H1 (cell line): ENCODE results near the gene METRNL. TPM values are rescaled to one million over a fixed set of nuclear protein-coding genes. Genes with fewer than 3 reads are reported as not detected.
"Not testable (repeated sequence)": the region's sequence is repeated elsewhere in the genome, so short reads cannot be mapped to it uniquely, and the experiment has no call there.

ENCODE experiments used
- CTCF ChIA-PET: fragments of 300-600 bp; sonication (Branson Sonifier 250); formaldehyde crosslinking; loops from one replicate; lab custom pipeline; 2021; ENCODE audit not compliant: partially characterized antibody; lab: Charles Lee
- POLR2A ChIA-PET: fragments of 300-600 bp; sonication (Branson Sonifier 250); formaldehyde crosslinking; loops from one replicate; lab custom pipeline; 2021; ENCODE audit warnings: inconsistent platforms; ENCODE audit not compliant: partially characterized antibody; lab: Charles Lee
- DNase-seq, 2 experiments: peaks; one replicate each; pipeline versions ENCODE4 v3.0.0 to v3.0.0-alpha.2; 2010 to 2022; ENCODE audit warnings: low spot score in 2 of 2, low read depth in 1 of 2, mixed read lengths in 1 of 2
- FAIRE-seq: peaks from 2 replicates; lab custom pipeline; 2011; peaks lifted over from hg19 to GRCh38; lab: Jason Lieb, UNC
- H2AFZ ChIP-seq: 2 replicates; pipeline ENCODE4 v1.8.1; 2012; ENCODE audit warnings: low read length, inconsistent platforms
- H2AK5ac ChIP-seq: 2 replicates; pipeline ENCODE4 v1.6.1; 2013; ENCODE audit warnings: low read depth, low read length
- H2BK120ac ChIP-seq: replicated peaks from 2 replicates; pipeline ENCODE3; 2013; ENCODE audit warnings: low read depth, low read length, inconsistent platforms
- H2BK12ac ChIP-seq: 2 replicates; pipeline ENCODE4 v1.6.1; 2013; ENCODE audit warnings: low read depth, low read length
- H2BK15ac ChIP-seq: 2 replicates; pipeline ENCODE4 v1.6.1; 2013; ENCODE audit warnings: low read length
- H2BK20ac ChIP-seq: 2 replicates; pipeline ENCODE4 v1.6.1; 2013; ENCODE audit warnings: low read length
- H2BK5ac ChIP-seq: 2 replicates; pipeline ENCODE4 v1.6.1; 2013; ENCODE audit warnings: low read depth, low read length
- H3K14ac ChIP-seq: 2 replicates; pipeline ENCODE4 v1.6.1; 2013; ENCODE audit warnings: inconsistent platforms; ENCODE audit not compliant: insufficient read length
- H3K18ac ChIP-seq: 2 replicates; pipeline ENCODE4 v1.6.1; 2013; ENCODE audit warnings: low read length; ENCODE audit errors: extremely low read depth
- H3K23ac ChIP-seq: 2 replicates; pipeline ENCODE4 v1.6.1; 2013; ENCODE audit warnings: inconsistent platforms; ENCODE audit not compliant: insufficient read length
- H3K23me2 ChIP-seq: 2 replicates; pipeline ENCODE4 v1.6.1; 2013; ENCODE audit warnings: low read depth, low read length
- H3K27ac ChIP-seq: 2 replicates; pipeline ENCODE4 v1.6.1; 2011; ENCODE audit warnings: low read depth, low read length, inconsistent platforms
- H3K27me3 ChIP-seq, 4 experiments: replicated peaks in 1 of 4; 1 replicate in 1 of 4; 2 replicates in 3 of 4; pipeline versions ENCODE4 v1.6.1 to v1.8.1; 2011 to 2013; ENCODE audit warnings: low read length in 3 of 4, mild to moderate bottlenecking in 3 of 4, inconsistent platforms in 2 of 4, mixed read lengths in 2 of 4, moderate library complexity in 1 of 4; ENCODE audit not compliant: control insufficient read depth in 3 of 4, insufficient read depth in 3 of 4; ENCODE audit errors: extremely low read depth in 1 of 4
- H3K36me3 ChIP-seq, 4 experiments: 2 replicates each; pipeline versions ENCODE4 v1.6.1 to v1.8.1; 2011 to 2013; ENCODE audit warnings: mild to moderate bottlenecking in 4 of 4, low read length in 3 of 4, moderate library complexity in 2 of 4, control low read depth in 1 of 4, inconsistent platforms in 1 of 4; ENCODE audit not compliant: insufficient read depth in 4 of 4, control insufficient read depth in 2 of 4
- H3K4ac ChIP-seq: replicated peaks from 2 replicates; pipeline ENCODE3; 2013; ENCODE audit warnings: low read length, low read depth, mixed read lengths, inconsistent platforms; ENCODE audit not compliant: insufficient read length
- H3K4me1 ChIP-seq, 4 experiments: replicated peaks in 1 of 4; 1 replicate in 1 of 4; 2 replicates in 3 of 4; pipeline versions ENCODE4 v1.6.1 to v1.8.1; 2011 to 2013; ENCODE audit warnings: low read length in 3 of 4, inconsistent platforms in 2 of 4, mixed read lengths in 1 of 4; ENCODE audit not compliant: insufficient read depth in 4 of 4, control insufficient read depth in 3 of 4
- H3K4me2 ChIP-seq, 2 experiments: 2 replicates each; pipeline versions ENCODE4 v1.6.1 to v1.8.1; 2011 to 2013; ENCODE audit warnings: low read depth in 2 of 2, low read length in 2 of 2, control low read depth in 1 of 2, inconsistent platforms in 1 of 2, mild to moderate bottlenecking in 1 of 2; ENCODE audit not compliant: insufficient read depth in 1 of 2
- H3K4me3 ChIP-seq, 4 experiments: fragments of 200-600, 300-600 bp in 1 of 4; sonication (generic), shearing (Covaris generic), sonication (Bioruptor Twin) in 1 of 4; 2 replicates each; pipeline versions ENCODE4 v1.5.1 to v1.8.1; 2011 to 2016; ENCODE audit warnings: low read length in 4 of 4, low read depth in 3 of 4, control low read depth in 2 of 4, inconsistent platforms in 2 of 4, mild to moderate bottlenecking in 2 of 4, mixed read lengths in 1 of 4, moderate library complexity in 1 of 4; ENCODE audit not compliant: insufficient read depth in 2 of 4; ENCODE audit errors: extremely low read depth in 1 of 4
- H3K56ac ChIP-seq: replicated peaks from 2 replicates; pipeline ENCODE3; 2013; ENCODE audit warnings: low read depth, mild to moderate bottlenecking, mixed read lengths, low read length, inconsistent platforms; ENCODE audit not compliant: insufficient read length
- H3K79me1 ChIP-seq: 2 replicates; pipeline ENCODE4 v1.6.1; 2013; ENCODE audit warnings: low read depth, low read length, control low read depth
- H3K79me2 ChIP-seq, 2 experiments: 2 replicates each; pipeline versions ENCODE4 v1.6.1 to v1.8.1; 2012 to 2013; ENCODE audit warnings: low read length in 2 of 2, mild to moderate bottlenecking in 2 of 2, inconsistent platforms in 1 of 2; ENCODE audit not compliant: insufficient read depth in 2 of 2, control insufficient read depth in 1 of 2
- H3K9ac ChIP-seq, 4 experiments: replicated peaks in 1 of 4; 1 replicate in 1 of 4; 2 replicates in 3 of 4; pipeline versions ENCODE4 v1.6.1 to v1.8.1; 2011 to 2013; ENCODE audit warnings: low read depth in 3 of 4, low read length in 3 of 4, control low read depth in 2 of 4, mild to moderate bottlenecking in 2 of 4, moderate library complexity in 2 of 4, inconsistent platforms in 1 of 4; ENCODE audit errors: extremely low read depth in 1 of 4
- H3K9me3 ChIP-seq, 2 experiments: 2 replicates each; pipeline versions ENCODE4 v1.6.1 to v1.8.1; 2012 to 2013; ENCODE audit warnings: mild to moderate bottlenecking in 2 of 2, moderate library complexity in 2 of 2, control low read depth in 1 of 2, inconsistent platforms in 1 of 2, low read depth in 1 of 2, low read length in 1 of 2, mixed read lengths in 1 of 2; ENCODE audit not compliant: insufficient read depth in 2 of 2
- H4K20me1 ChIP-seq, 2 experiments: replicated peaks in 1 of 2; 2 replicates each; pipeline versions ENCODE3 to v1.8.1; 2011 to 2013; ENCODE audit warnings: inconsistent platforms in 2 of 2, low read length in 2 of 2, mild to moderate bottlenecking in 1 of 2; ENCODE audit not compliant: insufficient read depth in 2 of 2, control insufficient read depth in 1 of 2
- H4K5ac ChIP-seq: 2 replicates; pipeline ENCODE4 v1.6.1; 2013; ENCODE audit warnings: low read length, low read depth, mixed read lengths, inconsistent platforms; ENCODE audit not compliant: insufficient read length
- H4K8ac ChIP-seq: 2 replicates; pipeline ENCODE4 v1.8.0; 2013; ENCODE audit warnings: mild to moderate bottlenecking, moderate library complexity, low read length, inconsistent platforms; ENCODE audit not compliant: insufficient read depth; ENCODE audit errors: extremely low read depth
- H4K91ac ChIP-seq: replicated peaks from 2 replicates; pipeline ENCODE3; 2013; ENCODE audit warnings: low read length, mixed read lengths, inconsistent platforms; ENCODE audit not compliant: insufficient read length
- WGBS, 2 experiments: shearing (Covaris generic) in 1 of 2; methylation state at CpG; one replicate each; pipeline versions ENCODE4 v1.1.6 to v1.1.7; 2013 to 2015; ENCODE audit warnings: low lambda C conversion rate in 2 of 2, mixed read lengths in 2 of 2, inconsistent platforms in 1 of 2, low coverage in 1 of 2, missing lambda C conversion rate in 1 of 2; ENCODE audit not compliant: insufficient replicate concordance in 2 of 2, insufficient coverage in 1 of 2, insufficient read length in 1 of 2; ENCODE audit errors: extremely low coverage in 1 of 2, missing lambda C conversion rate in 1 of 2; 5-methylcytosine and 5-hydroxymethylcytosine counted together
- polyA plus RNA-seq, 7 experiments: library from polyadenylated mRNA; depleted of rRNA in 3 of 7; stranded (reverse) in 5 of 7; unstranded in 2 of 7; fragments of >200 nt in 5 of 7; fragments of 200-250 nt in 2 of 7; gene quantifications; 1 replicate in 5 of 7; 2 replicates in 1 of 7; 4 replicates in 1 of 7; pipeline versions ENCODE4 v1.2.1 to v1.2.3, GENCODE V29; 2011 to 2013; ENCODE audit warnings: missing spikeins in 2 of 7, mixed read lengths in 2 of 7
- total RNA-seq: library from RNA; stranded (reverse); fragmentation: NEBNext Ultra II Directional; extraction: Animal tissue kit (Norgen Biotek cat#: 25700); gene quantifications from 2 replicates; pipeline ENCODE4 v1.2.1, GENCODE V29; 2021

Gene METRNL
- total and polyA plus RNA-seq, 2 of the 8 experiments (the other 6 are each of a cell fraction or from before 2014, with no cell fraction given), result 13.9 to 14.2 TPM

GRCh38 chr17:83044479-83044878 is 34.9 kb upstream of the METRNL start:
- H3K27ac ChIP-seq, H3K23me2 ChIP-seq, H3K4me1 ChIP-seq, H2AFZ ChIP-seq, H3K79me1 ChIP-seq, H3K4me3 ChIP-seq, H2BK20ac ChIP-seq, H3K79me2 ChIP-seq, H3K14ac ChIP-seq, H3K4ac ChIP-seq, H4K5ac ChIP-seq, H4K20me1 ChIP-seq, H2BK15ac ChIP-seq, H3K56ac ChIP-seq, H4K91ac ChIP-seq, H4K8ac ChIP-seq, H2AK5ac ChIP-seq, H2BK120ac ChIP-seq, H3K9ac ChIP-seq, H3K4me2 ChIP-seq, H3K18ac ChIP-seq, FAIRE-seq, H2BK12ac ChIP-seq, H3K27me3 ChIP-seq, H3K23ac ChIP-seq, H2BK5ac ChIP-seq: not testable (repeated sequence)
- Histone ChIP-seq H3K36me3 (peaks cover 0 to 12% (median 6%) of the 10 kb centered on the region in 4 experiments; a peak in 5 of 8 replicates), H3K9me3 (peaks cover 20 to 21% of the 10 kb centered on the region in 2 experiments)
- WGBS, 2 experiments, result 94% methylated on average over 18 of the region's 18 CpGs; no CpG with 5 or more reads in 1 of the 2 experiments
- ChIA-PET CTCF (interaction anchor here (0.7 to 1.1 kb wide), 2 partner anchors 9 to 375 kb away, joined by 3 read pairs; no protein-coding TSS in a partner anchor), POLR2A (interaction anchor here (0.5 kb wide), 1 partner anchor 264 kb away, joined by 3 read pairs; no protein-coding TSS in a partner anchor)
- peak in 1 of 2 experiments; percentile 8 for DNase-seq
